GM12873 (cell line): ENCODE results near the gene SCYL3.

Source experiments
- CTCF ChIP-seq: IDR thresholded peaks from 2 replicates; pipeline ENCODE4 v1.5.1; 2012; ENCODE audit warnings: low read depth, mild to moderate bottlenecking, moderate library complexity, low read length, control low read depth; ENCODE audit not compliant: insufficient read depth; ENCODE audit errors: missing control alignments

The SCYL3 gene

DNA sequence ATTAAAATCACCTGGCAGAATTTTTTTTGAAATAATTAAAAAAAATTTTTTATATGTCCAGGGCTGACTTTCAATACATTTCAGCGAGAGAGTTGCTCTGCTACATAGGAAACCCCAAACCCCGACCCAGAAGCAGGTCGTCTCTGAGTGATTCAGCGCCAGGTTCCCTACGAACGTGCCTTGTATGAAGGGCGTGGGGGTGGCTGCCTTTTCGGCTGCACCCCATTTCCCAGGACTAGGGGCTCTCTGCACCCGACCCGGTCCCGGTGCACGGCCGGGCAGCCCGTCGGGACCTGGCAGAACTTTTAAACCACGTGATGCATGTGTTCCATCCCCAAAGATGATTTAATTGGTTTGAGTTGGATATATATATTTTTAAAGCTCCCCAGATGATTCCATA is 15.8 kb upstream of the SCYL3 start:
- no peak for TF ChIP-seq CTCF

DNA sequence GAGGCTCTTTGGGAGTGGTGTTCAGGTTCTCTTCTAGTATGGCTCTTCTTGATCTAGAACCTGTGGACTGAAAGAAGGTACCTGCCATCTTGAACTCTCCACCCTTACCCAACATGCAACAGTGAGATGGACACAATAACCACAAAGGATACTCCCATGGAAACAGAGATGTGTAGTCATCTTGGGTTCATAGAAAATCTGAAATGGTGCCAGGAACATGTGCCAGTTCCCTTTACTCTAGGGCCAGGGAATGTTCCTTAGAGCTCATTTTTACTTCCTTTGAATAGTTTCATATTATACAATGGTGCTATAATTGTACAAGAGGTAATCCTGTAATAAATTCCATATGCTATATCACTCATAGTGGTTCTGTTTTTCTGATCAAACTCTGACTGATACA is 13.2 kb upstream of the SCYL3 start:
- no peak for TF ChIP-seq CTCF

- TF ChIP-seq CTCF = no peak
These were observed 11.1 kb upstream of the SCYL3 start for GRCh38 chr1:169904834-169905233.

- no peak for TF ChIP-seq CTCF
These were observed 9.1 kb upstream of the SCYL3 start for GRCh38 chr1:169902751-169903150.

DNA sequence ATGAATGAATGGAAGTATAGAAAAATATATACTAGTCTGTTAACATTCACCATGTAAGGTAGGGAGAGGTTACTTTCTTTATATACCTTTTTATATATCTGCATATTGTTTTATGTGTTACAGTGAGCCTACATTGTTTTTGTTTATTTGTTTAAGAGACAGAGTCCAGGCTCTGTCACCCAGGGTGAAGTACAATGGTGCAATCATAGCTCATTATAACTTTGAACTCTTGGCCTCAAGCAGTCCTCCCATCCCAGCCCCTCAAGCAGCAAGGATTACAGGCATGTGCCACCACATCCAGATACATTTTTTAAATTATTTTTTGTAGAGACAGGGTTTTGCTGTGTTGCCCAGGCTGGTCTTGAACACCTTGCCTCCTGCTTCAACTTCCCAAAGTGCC is 7.4 kb upstream of the SCYL3 start:
- TF ChIP-seq CTCF = no peak

DNA sequence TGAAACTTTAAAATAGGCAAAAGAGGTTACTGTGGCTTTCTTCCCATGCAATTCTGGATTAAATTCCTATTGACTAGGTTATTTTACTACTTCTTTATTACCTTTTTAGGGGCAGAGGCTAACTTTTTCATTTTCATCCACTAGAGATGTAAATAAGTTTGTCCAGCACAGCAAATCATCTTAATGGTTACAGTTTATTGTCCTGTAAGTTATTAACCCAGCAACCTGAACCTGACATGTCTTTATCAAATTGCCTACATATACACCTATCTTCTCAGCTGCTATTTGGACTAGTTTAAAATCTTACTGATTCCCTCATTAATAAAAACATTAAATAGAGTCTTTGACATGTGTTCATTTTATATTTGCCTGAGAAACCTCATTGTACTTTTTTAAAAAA is 6.9 kb upstream of the SCYL3 start:
- no peak for TF ChIP-seq CTCF

DNA sequence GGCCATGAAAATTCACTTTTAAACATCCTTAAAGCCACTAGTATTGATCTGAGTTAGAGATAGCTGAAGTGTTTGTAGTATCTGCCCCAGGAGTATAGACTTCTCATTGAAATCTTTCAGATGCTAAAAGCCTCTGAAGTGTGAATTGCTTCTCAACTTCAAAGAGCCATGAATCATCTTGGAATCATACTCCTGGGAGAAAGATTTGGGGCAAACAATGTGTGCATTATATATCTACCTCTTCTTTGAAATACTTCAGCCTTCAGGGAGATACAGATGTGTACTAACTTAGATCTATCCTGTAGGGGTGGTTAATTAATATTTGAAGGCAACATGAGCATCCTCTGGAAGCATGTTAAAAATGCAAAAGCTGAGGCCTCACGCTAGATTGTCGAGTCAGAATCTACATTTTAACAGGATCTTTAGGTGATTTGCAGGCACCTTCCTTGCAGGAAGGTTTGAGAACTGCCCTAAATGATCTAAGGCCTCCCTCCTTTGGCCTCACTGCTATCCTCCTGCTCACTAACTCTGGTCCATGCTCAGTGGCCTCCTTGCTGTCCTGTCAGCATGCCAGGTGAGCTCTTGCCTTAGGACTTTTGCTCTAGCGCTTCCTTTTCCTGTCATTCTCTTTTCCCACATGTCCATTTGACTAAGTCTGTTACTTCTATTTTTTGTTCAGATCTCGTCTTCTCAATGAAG is 6.0 kb upstream of the SCYL3 start:
- TF ChIP-seq CTCF = no peak
